H1 (cell line): ENCODE results near the gene TSPAN32.

Experiments used
- CHD1 ChIP-seq: IDR thresholded peaks from 2 replicates; pipeline ENCODE4 v1.6.1; 2012; ENCODE audit warnings: low read depth, low read length, improper control_type of control experiment
- MAX ChIP-seq: IDR thresholded peaks from 2 replicates; pipeline ENCODE4 v1.6.1; 2012; ENCODE audit warnings: inconsistent platforms
- POLR2AphosphoS5 ChIP-seq: IDR thresholded peaks from 2 replicates; pipeline ENCODE4 v1.6.1; 2011; ENCODE audit warnings: low read depth, low read length
- SP1 ChIP-seq: IDR thresholded peaks from 2 replicates; pipeline ENCODE4 v1.6.1; 2011; ENCODE audit warnings: low read depth, low read length
- TF ChIP-seq, protein P1 (sequence below), 3 experiments: IDR thresholded peaks; 1 replicate in 2 of 3; 2 replicates in 1 of 3; pipeline versions ENCODE4 v1.5.1 to v1.6.1; 2011; ENCODE audit warnings: low read length in 3 of 3, mild to moderate bottlenecking in 3 of 3, inconsistent platforms in 2 of 3, low read depth in 1 of 3, moderate library complexity in 1 of 3; ENCODE audit not compliant: insufficient read depth in 1 of 3; ENCODE audit errors: control extremely low read depth in 1 of 3

GRCh38 chr11:2319791-2320472, 18.1 kb downstream of the TSPAN32 start:
- TF ChIP-seq MAX: no peak
- TF ChIP-seq, protein P1, sequence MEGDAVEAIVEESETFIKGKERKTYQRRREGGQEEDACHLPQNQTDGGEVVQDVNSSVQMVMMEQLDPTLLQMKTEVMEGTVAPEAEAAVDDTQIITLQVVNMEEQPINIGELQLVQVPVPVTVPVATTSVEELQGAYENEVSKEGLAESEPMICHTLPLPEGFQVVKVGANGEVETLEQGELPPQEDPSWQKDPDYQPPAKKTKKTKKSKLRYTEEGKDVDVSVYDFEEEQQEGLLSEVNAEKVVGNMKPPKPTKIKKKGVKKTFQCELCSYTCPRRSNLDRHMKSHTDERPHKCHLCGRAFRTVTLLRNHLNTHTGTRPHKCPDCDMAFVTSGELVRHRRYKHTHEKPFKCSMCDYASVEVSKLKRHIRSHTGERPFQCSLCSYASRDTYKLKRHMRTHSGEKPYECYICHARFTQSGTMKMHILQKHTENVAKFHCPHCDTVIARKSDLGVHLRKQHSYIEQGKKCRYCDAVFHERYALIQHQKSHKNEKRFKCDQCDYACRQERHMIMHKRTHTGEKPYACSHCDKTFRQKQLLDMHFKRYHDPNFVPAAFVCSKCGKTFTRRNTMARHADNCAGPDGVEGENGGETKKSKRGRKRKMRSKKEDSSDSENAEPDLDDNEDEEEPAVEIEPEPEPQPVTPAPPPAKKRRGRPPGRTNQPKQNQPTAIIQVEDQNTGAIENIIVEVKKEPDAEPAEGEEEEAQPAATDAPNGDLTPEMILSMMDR (IDR thresholded peaks at IDR 0.05; ENCODE audit: control extremely low read depth in 1 of 3, insufficient read depth in 1 of 3, low read depth in 1 of 3, low read length in 3 of 3): no peak
- TF ChIP-seq SP1: no peak
- TF ChIP-seq CHD1: no peak
- TF ChIP-seq POLR2AphosphoS5: no peak
